HL-60 (cell line): ENCODE data around the gene TTC21A.

ENCODE experiments used
- GABPA ChIP-seq: IDR thresholded peaks from 2 replicates; pipeline ENCODE4 v1.6.1; 2012; ENCODE audit warnings: low read depth
- POLR2AphosphoS5 ChIP-seq: IDR thresholded peaks from 2 replicates; pipeline ENCODE4 v1.6.1; 2012; ENCODE audit warnings: low read depth
- REST ChIP-seq: IDR thresholded peaks from 2 replicates; pipeline ENCODE4 v1.6.1; 2012; ENCODE audit warnings: low read depth; ENCODE audit not compliant: insufficient replicate concordance
- SPI1 ChIP-seq: IDR thresholded peaks from 2 replicates; pipeline ENCODE4 v1.6.1; 2012; ENCODE audit warnings: low read depth, mild to moderate bottlenecking, borderline replicate concordance
- TF ChIP-seq, protein P1 (sequence below): IDR thresholded peaks from one replicate; pipeline ENCODE4 v1.5.1; 2011; ENCODE audit warnings: low read length, control low read depth, inconsistent platforms; ENCODE audit not compliant: insufficient read depth

GRCh38 chr3:39180183-39180545 lies 72.7 kb downstream of the TTC21A start:
- TF ChIP-seq, protein P1, sequence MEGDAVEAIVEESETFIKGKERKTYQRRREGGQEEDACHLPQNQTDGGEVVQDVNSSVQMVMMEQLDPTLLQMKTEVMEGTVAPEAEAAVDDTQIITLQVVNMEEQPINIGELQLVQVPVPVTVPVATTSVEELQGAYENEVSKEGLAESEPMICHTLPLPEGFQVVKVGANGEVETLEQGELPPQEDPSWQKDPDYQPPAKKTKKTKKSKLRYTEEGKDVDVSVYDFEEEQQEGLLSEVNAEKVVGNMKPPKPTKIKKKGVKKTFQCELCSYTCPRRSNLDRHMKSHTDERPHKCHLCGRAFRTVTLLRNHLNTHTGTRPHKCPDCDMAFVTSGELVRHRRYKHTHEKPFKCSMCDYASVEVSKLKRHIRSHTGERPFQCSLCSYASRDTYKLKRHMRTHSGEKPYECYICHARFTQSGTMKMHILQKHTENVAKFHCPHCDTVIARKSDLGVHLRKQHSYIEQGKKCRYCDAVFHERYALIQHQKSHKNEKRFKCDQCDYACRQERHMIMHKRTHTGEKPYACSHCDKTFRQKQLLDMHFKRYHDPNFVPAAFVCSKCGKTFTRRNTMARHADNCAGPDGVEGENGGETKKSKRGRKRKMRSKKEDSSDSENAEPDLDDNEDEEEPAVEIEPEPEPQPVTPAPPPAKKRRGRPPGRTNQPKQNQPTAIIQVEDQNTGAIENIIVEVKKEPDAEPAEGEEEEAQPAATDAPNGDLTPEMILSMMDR: no peak
- TF ChIP-seq REST (no peak), POLR2AphosphoS5 (no peak), GABPA (no peak), SPI1 (no peak)
